HG03521 (cell line): ENCODE data around the gene PHF11.

Experiments used
- ATAC-seq: cut with Tn5 transposase; IDR thresholded peaks from one replicate; pipeline ENCODE4 v1.9.1; 2021; ENCODE audit warnings: mild to moderate bottlenecking, moderate library complexity; ENCODE audit not compliant: unreplicated experiment

PHF11 gene

GRCh38 chr13:49497272-49497671, 1.5 kb downstream of the PHF11 start:
- ATAC-seq: no peak

- ATAC-seq: no peak
Measured at GRCh38 chr13:49498206-49498605, 2.5 kb downstream of the PHF11 start.

GRCh38 chr13:49499889-49500660, 4.3 kb downstream of the PHF11 start:
- no peak for ATAC-seq

- no peak for ATAC-seq
Measured at GRCh38 chr13:49502954-49503353, 7.2 kb downstream of the PHF11 start.

GRCh38 chr13:49503951-49504350, 8.2 kb downstream of the PHF11 start:
- no peak for ATAC-seq

GRCh38 chr13:49512578-49512977, 16.8 kb downstream of the PHF11 start:
- no peak for ATAC-seq

- no peak for ATAC-seq
Measured at GRCh38 chr13:49516467-49516866, 20.7 kb downstream of the PHF11 start.

GRCh38 chr13:49517461-49517860, 21.7 kb downstream of the PHF11 start:
- ATAC-seq: no peak

- ATAC-seq: no peak
Measured at GRCh38 chr13:49521224-49521623, 25.5 kb downstream of the PHF11 start.

GRCh38 chr13:49524740-49525501, 29.2 kb downstream of the PHF11 start:
- ATAC-seq: no peak

GRCh38 chr13:49527123-49527522, 31.4 kb downstream of the PHF11 start:
- no peak for ATAC-seq

GRCh38 chr13:49528161-49528560, 32.4 kb downstream of the PHF11 start:
- ATAC-seq: no peak

GRCh38 chr13:49530457-49530856, 34.7 kb downstream of the PHF11 start:
- ATAC-seq: no peak

GRCh38 chr13:49532593-49532992, 36.8 kb downstream of the PHF11 start:
- no peak for ATAC-seq

- no peak for ATAC-seq
Measured at GRCh38 chr13:49533011-49533410, 37.3 kb downstream of the PHF11 start.

- ATAC-seq: no peak
Measured at GRCh38 chr13:49533591-49534269, 38.0 kb downstream of the PHF11 start.

- ATAC-seq: no peak
Measured at GRCh38 chr13:49536144-49536873, 40.6 kb downstream of the PHF11 start.

- no peak for ATAC-seq
Measured at GRCh38 chr13:49538404-49538803, 42.7 kb downstream of the PHF11 start.

- ATAC-seq: no peak
Measured at GRCh38 chr13:49539313-49539712, 43.6 kb downstream of the PHF11 start.

GRCh38 chr13:49539746-49540145, 44.0 kb downstream of the PHF11 start:
- ATAC-seq: no peak

- ATAC-seq: no peak
Measured at GRCh38 chr13:49540552-49540951, 44.8 kb downstream of the PHF11 start.
